GM12878 (cell line): ENCODE results near the gene MGP. TPM values are rescaled to one million over a fixed set of nuclear protein-coding genes. Genes with fewer than 3 reads are reported as not detected.

ENCODE experiments used
- ATAC-seq: fragments of 200-7000 bp; cut with Tn5 transposase; 3 replicates; pipeline ENCODE4 v1.9.1; 2020; ENCODE audit warnings: mild to moderate bottlenecking, moderate library complexity
- BruUV-seq: library from RNA; stranded (reverse); fragments of 400-500 nt; replicated peaks from 2 replicates; lab custom pipeline; 2021; lab: Mats Ljungman, UMichigan
- CTCF ChIA-PET: fragments of 300-600 bp; sonication (Branson Sonifier 250); formaldehyde crosslinking; extraction: SDS; loops from one replicate; lab custom pipeline; 2021; ENCODE audit warnings: inconsistent platforms; lab: Yijun Ruan, JAX
- POLR2A ChIA-PET: fragments of 350-600 bp; formaldehyde crosslinking; extraction: SDS; loops from one replicate; lab custom pipeline; 2021; ENCODE audit warnings: inconsistent platforms; lab: Charles Lee
- RAD21 ChIA-PET: fragments of 300-600 bp; sonication (Branson Sonifier 250); formaldehyde crosslinking; loops from one replicate; lab custom pipeline; 2023; ENCODE audit warnings: antibody characterized with exemption; ENCODE audit not compliant: unreplicated experiment; lab: Charles Lee
- SMC1A ChIA-PET: fragments of 300-600 bp; sonication (Branson Sonifier 250); formaldehyde crosslinking; loops from one replicate; lab custom pipeline; 2023; ENCODE audit not compliant: unreplicated experiment, uncharacterized antibody; lab: Charles Lee
- DNase-seq: peaks from one replicate; pipeline ENCODE4 v3.0.0-alpha.2; 2011; ENCODE audit warnings: low read depth, low spot score
- FAIRE-seq: peaks from 3 replicates; lab custom pipeline; 2011; peaks lifted over from hg19 to GRCh38; lab: Jason Lieb, UNC
- H2AFZ ChIP-seq: 2 replicates; pipeline ENCODE4 v1.6.0; 2011; ENCODE audit warnings: low read depth, low read length, control low read depth; ENCODE audit not compliant: control insufficient read depth
- H3K27ac ChIP-seq: 2 replicates; pipeline ENCODE4 v1.5.1; 2011; ENCODE audit warnings: control low read depth; ENCODE audit not compliant: control insufficient read depth, insufficient read depth
- H3K27me3 ChIP-seq, 2 experiments: replicated peaks in 1 of 2; 2 replicates each; pipeline versions ENCODE4 v1.6.0 to v1.6.1; 2011; ENCODE audit warnings: low read length in 1 of 2; ENCODE audit not compliant: control insufficient read depth in 2 of 2, insufficient read depth in 2 of 2
- H3K36me3 ChIP-seq, 2 experiments: 2 replicates each; pipeline ENCODE4 v1.5.1; 2011; ENCODE audit warnings: low read length in 1 of 2; ENCODE audit not compliant: control insufficient read depth in 2 of 2, insufficient read depth in 2 of 2
- H3K4me1 ChIP-seq: 2 replicates; pipeline ENCODE4 v1.6.1; 2011; ENCODE audit warnings: mild to moderate bottlenecking, low read length, moderate library complexity, mixed read lengths; ENCODE audit not compliant: control insufficient read depth, insufficient read depth
- H3K4me2 ChIP-seq: 2 replicates; pipeline ENCODE4 v1.6.0; 2011; ENCODE audit warnings: control low read depth; ENCODE audit not compliant: control insufficient read depth, insufficient read depth
- H3K4me3 ChIP-seq: fragments of 200-600 bp; sonication (generic); 2 replicates; pipeline ENCODE4 v1.5.1; 2016
- H3K79me2 ChIP-seq: 2 replicates; pipeline ENCODE4 v1.6.0; 2011; ENCODE audit warnings: low read length; ENCODE audit not compliant: control insufficient read depth, insufficient read depth
- H3K9ac ChIP-seq: 2 replicates; pipeline ENCODE4 v1.8.0; 2011; ENCODE audit warnings: low read length, control low read depth, mixed read lengths; ENCODE audit not compliant: control insufficient read depth, insufficient read depth
- H3K9me3 ChIP-seq: replicated peaks from 3 replicates; pipeline ENCODE4 v1.5.1; 2011; ENCODE audit warnings: mild to moderate bottlenecking, low read length; ENCODE audit not compliant: control insufficient read depth, insufficient read depth
- H4K20me1 ChIP-seq: 2 replicates; pipeline ENCODE4 v1.6.0; 2011; ENCODE audit not compliant: control insufficient read depth, insufficient read depth
- CTCF ChIP-seq, 3 experiments: IDR thresholded peaks in 2 of 3; conservative IDR thresholded peaks in 1 of 3; 2 replicates each; pipeline ENCODE4 v1.5.1; 2011; ENCODE audit warnings: low read depth in 3 of 3, low read length in 3 of 3, mild to moderate bottlenecking in 3 of 3, control low read depth in 2 of 3, moderate library complexity in 2 of 3, inconsistent platforms in 1 of 3, mixed read lengths in 1 of 3; ENCODE audit not compliant: control insufficient read depth in 2 of 3, insufficient read depth in 1 of 3; ENCODE audit errors: extremely low read depth in 1 of 3
- MLLT1 ChIP-seq: fragments of 450-650 bp; IDR thresholded peaks from 2 replicates; pipeline ENCODE4 v1.6.1; 2016; ENCODE audit warnings: mild to moderate bottlenecking
- RAD21 ChIP-seq: IDR thresholded peaks from 2 replicates; pipeline ENCODE4 v1.6.1; 2011; ENCODE audit warnings: mild to moderate bottlenecking, low read depth, low read length, moderate library complexity; ENCODE audit not compliant: insufficient read depth
- SMAD1 ChIP-seq: fragments of 450-650 bp; IDR thresholded peaks from 2 replicates; pipeline ENCODE4 v1.6.1; 2018; ENCODE audit warnings: mild to moderate bottlenecking, low read depth; ENCODE audit not compliant: partially characterized antibody
- WGBS: methylation state at CpG from one replicate; pipeline ENCODE4 v1.1.6; 2016; ENCODE audit warnings: low lambda C conversion rate; ENCODE audit not compliant: insufficient replicate concordance, insufficient coverage; ENCODE audit errors: missing lambda C conversion rate; 5-methylcytosine and 5-hydroxymethylcytosine counted together
- in situ Hi-C: fragments of 300-500 bp; cut with MboI; formaldehyde crosslinking; loops from 9 replicates; pipeline ENCODE4 v1.14.3; 2018; ENCODE audit warnings: mixed read lengths
- intact Hi-C: fragments of 100-400 bp; cut with micrococcal nuclease; formaldehyde crosslinking; loops from one replicate; pipeline ENCODE4 v1.14.2; 2022; ENCODE audit not compliant: unreplicated experiment
- polyA plus RNA-seq, 11 experiments: library from polyadenylated mRNA; depleted of rRNA in 4 of 11; unstranded in 6 of 11; stranded (reverse) in 5 of 11; fragments of >200 nt; fragmentation: Nextera tagmentation in 4 of 11; fragmentation: Illumina TruSeq in 1 of 11; extraction: Ambion mirVana in 4 of 11; extraction: Trizol in 1 of 11; gene quantifications; 1 replicate in 1 of 11; 2 replicates in 10 of 11; pipeline versions ENCODE4 v1.2.1 to v1.2.3, GENCODE V29; 2011 to 2016; ENCODE audit warnings: inconsistent platforms in 2 of 11, missing spikeins in 2 of 11, low read depth in 1 of 11
- total RNA-seq, 4 experiments: library from RNA; depleted of rRNA in 3 of 4; stranded (reverse); fragments of >200 nt in 3 of 4; fragmentation: Illumina TruSeq in 1 of 4; extraction: Trizol in 1 of 4; gene quantifications; 2 replicates each; pipeline versions ENCODE4 v1.2.1 to v1.2.3, GENCODE V29; 2013 to 2021

Gene MGP
- total and polyA plus RNA-seq, 10 of the 15 experiments (the other 5 are each of a cell fraction or from before 2014, with no cell fraction given), result 0.21 to 1.2 TPM; not detected in 8

DNA sequence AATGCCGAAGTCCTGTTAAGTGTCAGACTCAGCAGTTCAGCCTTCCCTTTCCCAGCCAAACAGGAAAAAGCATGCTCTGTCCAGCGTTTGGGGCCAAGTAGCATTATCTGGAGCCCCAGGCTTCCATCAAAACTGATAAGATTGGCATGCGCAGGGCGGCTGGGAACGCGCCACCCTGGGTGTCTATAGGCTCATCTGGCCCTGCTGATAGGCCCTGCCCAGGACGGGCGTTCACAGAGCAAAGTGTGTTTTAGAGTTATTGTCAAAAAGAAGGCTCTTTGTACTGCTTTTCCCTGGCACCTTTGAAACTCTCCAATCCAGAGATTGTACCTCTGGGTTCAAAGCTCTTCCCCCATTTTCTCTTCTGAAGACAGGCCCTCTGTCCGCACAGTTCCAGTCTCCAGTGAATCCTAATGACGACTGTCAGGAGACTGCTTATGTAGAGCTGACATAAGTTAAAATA lies 42.2 kb downstream of the MGP start, which contains the start of gene ART4:
Gene ART4, minus strand, starts transcription at position 102 of the 463 bp plus-strand sequence. CDS start 413 bp downstream, outside the sequence.
- Histone ChIP-seq H3K79me2 (no peaks in the 10 kb centered on the region), H3K9ac (no peak within 1 kb of the TSS), H3K4me3 (no peak within 1 kb of the TSS), H3K4me1 (no peaks in the 10 kb centered on the region), H3K36me3 (no peaks in the 10 kb centered on the region), H3K4me2 (no peak within 1 kb of the TSS), H3K9me3 (no peaks in the 10 kb centered on the region), H4K20me1 (no peaks in the 10 kb centered on the region), H2AFZ (no peak within 1 kb of the TSS), H3K27me3 (no peaks in the 10 kb centered on the region; a peak in 1 of 4 replicates), H3K27ac (no peak within 1 kb of the TSS)
- intact Hi-C loops (loop anchor here (5.0 kb wide), 1 partner anchor 379 kb away; the partner anchor contains the start of gene RERG), in situ Hi-C loops (no loop called here)
- no peak for TF ChIP-seq CTCF (IDR thresholded peaks at IDR 0.05 in 2 of 3, conservative IDR thresholded peaks at IDR 0.05 in 1 of 3; ENCODE audit: control insufficient read depth in 2 of 3, extremely low read depth in 1 of 3, insufficient read depth in 1 of 3, low read depth in 3 of 3, low read length in 3 of 3)
- TF ChIP-seq SMAD1, result no peak
- SMC1A ChIA-PET, result interaction anchor here (15.6 kb wide), 1 partner anchor 153 kb away, joined by 242 read pairs; no protein-coding TSS in a partner anchor
- CTCF ChIA-PET, result interaction anchor here (1.3 to 2.3 kb wide), 2 partner anchors 120 to 152 kb away, joined by 6 to 8 read pairs; no protein-coding TSS in a partner anchor
- FAIRE-seq, result no peak
- DNase-seq, result no peak
- no TSS peak for BruUV-seq
- 77% methylated on average over 10 of the region's 10 CpGs for WGBS
- POLR2A ChIA-PET, result no interaction called here
- RAD21 ChIA-PET, result interaction anchor here (1.6 to 1.9 kb wide), 2 partner anchors 152 to 154 kb away, joined by 5 to 6 read pairs; no protein-coding TSS in a partner anchor
- no peak for ATAC-seq

GRCh38 chr12:14842315-14842714 lies 43.3 kb downstream of the MGP start:
- Histone ChIP-seq H2AFZ (no peak overlapping the region), H3K9me3 (no peaks in the 10 kb centered on the region), H3K9ac (no peak overlapping the region), H3K4me2 (no peak overlapping the region), H4K20me1 (no peaks in the 10 kb centered on the region), H3K27ac (no peak overlapping the region), H3K79me2 (no peaks in the 10 kb centered on the region), H3K4me1 (no peaks in the 10 kb centered on the region), H3K27me3 (no peaks in the 10 kb centered on the region; a peak in 1 of 4 replicates), H3K36me3 (no peaks in the 10 kb centered on the region), H3K4me3 (no peak overlapping the region)
- RAD21 ChIA-PET, result interaction anchor here (0.6 to 1.9 kb wide), 2 partner anchors 10 to 153 kb away, joined by 3 to 5 read pairs; no protein-coding TSS in a partner anchor
- no peak for DNase-seq
- CTCF ChIA-PET, result no interaction called here
- POLR2A ChIA-PET, result no interaction called here
- intact Hi-C loops (loop anchor here (5.0 kb wide), 1 partner anchor 380 kb away; the partner anchor contains the start of gene RERG), in situ Hi-C loops (no loop called here)
- WGBS, result 80% methylated on average over 3 of the region's 3 CpGs
- SMC1A ChIA-PET, result interaction anchor here (15.6 kb wide), 1 partner anchor 154 kb away, joined by 242 read pairs; no protein-coding TSS in a partner anchor
- no peak for ATAC-seq
- FAIRE-seq, result no peak
- no TSS peak for BruUV-seq
- no peak for TF ChIP-seq RAD21
- TF ChIP-seq CTCF (IDR thresholded peaks at IDR 0.05 in 2 of 3, conservative IDR thresholded peaks at IDR 0.05 in 1 of 3; ENCODE audit: control insufficient read depth in 2 of 3, extremely low read depth in 1 of 3, insufficient read depth in 1 of 3, low read depth in 3 of 3, low read length in 3 of 3), result no peak
- no peak for TF ChIP-seq MLLT1
